ENCODE measurements around the gene APOBEC3C.

The APOBEC3C gene

DNA sequence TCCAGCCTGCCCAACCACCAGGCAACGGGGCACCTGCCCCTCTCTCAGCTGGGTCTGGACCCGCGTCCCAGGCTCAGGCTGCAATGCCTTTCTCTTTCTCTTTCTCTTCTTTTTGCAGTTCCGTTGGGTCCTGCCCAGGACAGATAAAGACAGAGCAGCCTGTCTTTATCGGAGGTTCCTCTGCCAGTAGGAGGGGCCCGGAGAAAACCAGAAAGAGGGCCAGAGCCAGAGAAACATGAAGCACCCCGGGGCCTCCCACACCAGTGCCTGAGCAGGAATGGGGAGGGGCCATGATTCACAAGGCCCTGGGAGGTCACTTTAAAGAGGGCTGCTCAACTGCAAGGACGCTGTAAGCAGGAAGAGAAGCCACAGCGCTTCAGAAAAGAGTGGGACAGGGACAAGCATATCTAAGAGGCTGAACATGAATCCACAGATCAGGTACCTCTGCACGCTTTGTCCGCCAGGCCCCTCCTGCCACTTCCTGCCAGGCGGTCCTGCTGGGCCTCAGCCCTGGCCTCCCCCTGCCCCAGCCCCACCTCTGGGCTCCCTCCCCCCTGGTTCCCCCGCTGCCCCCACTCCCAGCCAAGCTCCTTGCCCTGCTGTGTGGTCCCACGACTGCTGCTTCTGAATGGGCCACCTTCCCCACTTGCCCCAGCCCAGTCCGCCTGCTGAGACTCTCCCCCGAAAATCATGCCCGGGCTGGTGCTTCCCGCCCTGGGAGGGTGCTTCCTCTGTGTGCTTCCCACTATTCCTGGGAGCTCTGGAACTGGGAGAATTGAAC lies at the start of gene APOBEC3C:
Gene APOBEC3C (plus strand): TSS at position 316 of the 781 bp plus-strand sequence. CDS start 106 bp downstream, at position 422.
- Histone ChIP-seq H3K27ac (peak within 1 kb of the TSS; percentile 51), H3K36me3 (no peaks in the 10 kb centered on the region), H3K27me3 (ENCODE audit: insufficient read depth, low read depth, severe bottlenecking) (no peaks in the 10 kb centered on the region), H3K9me3 (ENCODE audit: severe bottlenecking) (no peaks in the 10 kb centered on the region), H3K4me3 (ENCODE audit: low read depth, low read length) (peak within 1 kb of the TSS; percentile 0)
- TF ChIP-seq, protein P1, sequence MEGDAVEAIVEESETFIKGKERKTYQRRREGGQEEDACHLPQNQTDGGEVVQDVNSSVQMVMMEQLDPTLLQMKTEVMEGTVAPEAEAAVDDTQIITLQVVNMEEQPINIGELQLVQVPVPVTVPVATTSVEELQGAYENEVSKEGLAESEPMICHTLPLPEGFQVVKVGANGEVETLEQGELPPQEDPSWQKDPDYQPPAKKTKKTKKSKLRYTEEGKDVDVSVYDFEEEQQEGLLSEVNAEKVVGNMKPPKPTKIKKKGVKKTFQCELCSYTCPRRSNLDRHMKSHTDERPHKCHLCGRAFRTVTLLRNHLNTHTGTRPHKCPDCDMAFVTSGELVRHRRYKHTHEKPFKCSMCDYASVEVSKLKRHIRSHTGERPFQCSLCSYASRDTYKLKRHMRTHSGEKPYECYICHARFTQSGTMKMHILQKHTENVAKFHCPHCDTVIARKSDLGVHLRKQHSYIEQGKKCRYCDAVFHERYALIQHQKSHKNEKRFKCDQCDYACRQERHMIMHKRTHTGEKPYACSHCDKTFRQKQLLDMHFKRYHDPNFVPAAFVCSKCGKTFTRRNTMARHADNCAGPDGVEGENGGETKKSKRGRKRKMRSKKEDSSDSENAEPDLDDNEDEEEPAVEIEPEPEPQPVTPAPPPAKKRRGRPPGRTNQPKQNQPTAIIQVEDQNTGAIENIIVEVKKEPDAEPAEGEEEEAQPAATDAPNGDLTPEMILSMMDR (IDR thresholded peaks at IDR 0.05; ENCODE audit: low read depth, low read length): no peak
- peak; percentile 72 for DNase-seq

DNA sequence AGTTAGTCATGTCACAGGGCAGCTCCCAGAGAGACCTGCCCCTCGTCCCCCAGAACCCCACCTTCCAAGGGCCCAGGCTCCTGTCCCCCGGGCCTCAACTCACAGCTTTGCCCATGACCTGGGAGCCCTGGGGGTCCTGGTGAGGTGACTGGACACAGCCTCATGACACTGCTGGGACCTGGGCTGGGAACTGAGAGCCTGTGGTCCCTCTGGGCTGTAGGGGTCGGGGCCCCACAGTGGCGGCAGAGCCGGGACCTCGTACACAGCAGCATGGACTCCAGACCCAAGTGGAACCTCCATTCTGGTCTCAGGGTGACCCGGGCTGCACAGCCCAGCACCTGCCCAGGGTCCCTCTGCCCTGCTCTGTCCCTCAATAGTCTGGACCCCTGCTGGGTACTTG lies 49.8 kb upstream of the APOBEC3C start:
- Histone ChIP-seq H3K27me3 (ENCODE audit: insufficient read depth, low read depth, severe bottlenecking) (no peaks in the 10 kb centered on the region), H3K27ac (no peak overlapping the region), H3K4me3 (ENCODE audit: low read depth, low read length) (no peak overlapping the region), H3K36me3 (no peaks in the 10 kb centered on the region), H3K9me3 (ENCODE audit: severe bottlenecking) (no peaks in the 10 kb centered on the region)
- TF ChIP-seq, protein P1 (IDR thresholded peaks at IDR 0.05; ENCODE audit: low read depth, low read length): no peak
- no peak for DNase-seq

DNA sequence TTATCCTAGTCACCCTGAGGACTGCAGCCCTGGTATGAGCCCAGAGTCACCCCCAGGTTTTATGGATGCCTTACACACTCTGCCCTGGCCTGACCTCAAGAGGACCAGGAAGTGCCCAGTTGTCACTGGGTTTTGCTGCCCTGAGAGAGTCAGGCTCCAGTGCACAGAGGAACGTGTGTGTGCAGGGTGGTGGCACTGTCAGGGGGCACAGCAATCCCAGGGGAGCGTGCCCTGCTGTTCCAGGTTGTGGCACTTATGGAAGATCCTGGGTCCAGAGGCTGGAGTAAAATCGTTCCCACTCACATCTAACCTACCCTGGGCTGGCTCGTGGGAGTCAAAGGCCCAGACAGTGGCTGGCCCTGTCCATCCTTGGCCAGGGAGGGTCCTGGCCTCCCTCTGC lies 49.1 kb upstream of the APOBEC3C start:
- H3K4me3 ChIP-seq (ENCODE audit: low read depth, low read length): no peak overlapping the region
- no peak overlapping the region for H3K27ac ChIP-seq
- TF ChIP-seq, protein P1 (IDR thresholded peaks at IDR 0.05; ENCODE audit: low read depth, low read length): no peak
- H3K9me3 ChIP-seq (ENCODE audit: severe bottlenecking): no peaks in the 10 kb centered on the region
- no peaks in the 10 kb centered on the region for H3K27me3 ChIP-seq (ENCODE audit: insufficient read depth, low read depth, severe bottlenecking)
- no peaks in the 10 kb centered on the region for H3K36me3 ChIP-seq
- no peak for DNase-seq

DNA sequence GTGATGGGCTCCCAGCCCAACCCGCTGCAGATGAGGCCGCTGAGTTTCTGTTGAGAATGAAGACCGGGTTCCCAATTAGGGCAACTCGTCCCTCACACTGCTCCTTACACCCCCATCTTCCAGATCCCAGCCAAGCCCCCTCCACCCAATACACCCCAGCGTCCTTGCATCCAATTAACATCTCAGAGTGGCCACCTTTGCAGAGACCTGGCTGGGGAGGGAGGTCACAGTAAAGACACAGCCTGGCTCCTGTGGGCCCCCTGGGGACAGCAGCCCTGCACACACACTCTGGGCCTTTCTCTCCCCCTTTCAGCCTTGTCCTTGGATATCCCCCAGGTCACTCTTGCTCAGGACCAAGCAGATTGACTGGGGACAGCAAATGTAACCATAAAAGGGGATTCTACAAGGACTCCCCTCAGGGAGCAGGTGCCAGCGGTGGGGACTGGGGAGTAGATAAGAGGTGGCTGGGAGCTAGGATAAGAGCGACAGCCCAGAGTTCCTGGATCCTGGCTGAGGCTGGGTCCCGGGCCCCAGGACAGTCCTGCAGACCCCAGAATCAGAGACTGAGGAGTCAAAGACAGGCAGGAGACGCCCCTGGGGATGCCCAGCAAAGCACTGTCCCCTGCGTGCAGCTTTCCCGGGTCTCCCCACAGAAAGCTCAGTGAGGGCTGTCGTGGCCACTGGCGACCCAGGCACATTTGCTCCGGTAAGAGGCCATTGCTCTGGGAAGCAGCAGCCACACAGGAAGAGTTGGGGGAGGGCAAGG lies 48.3 kb upstream of the APOBEC3C start:
- Histone ChIP-seq H3K27ac (no peak overlapping the region), H3K27me3 (ENCODE audit: insufficient read depth, low read depth, severe bottlenecking) (no peaks in the 10 kb centered on the region), H3K9me3 (ENCODE audit: severe bottlenecking) (no peaks in the 10 kb centered on the region), H3K36me3 (no peaks in the 10 kb centered on the region), H3K4me3 (ENCODE audit: low read depth, low read length) (no peak overlapping the region)
- TF ChIP-seq, protein P1 (IDR thresholded peaks at IDR 0.05; ENCODE audit: low read depth, low read length): no peak
- DNase-seq: no peak

DNA sequence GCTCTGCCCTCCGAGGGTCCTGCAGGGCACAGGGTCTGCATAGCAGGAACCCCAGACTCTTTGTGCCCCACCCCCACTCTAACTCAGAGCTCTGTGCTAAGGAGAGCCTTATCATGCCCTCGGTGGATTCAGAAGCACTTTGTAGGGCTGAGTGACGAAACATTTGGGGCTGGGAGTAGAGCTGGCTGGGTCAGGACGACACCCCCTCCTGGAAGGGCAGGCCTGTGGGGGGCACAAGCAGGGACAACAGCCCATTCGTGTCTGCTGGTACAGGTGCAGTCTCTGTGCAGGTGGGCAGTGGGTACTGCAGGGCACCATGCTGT lies 47.7 kb upstream of the APOBEC3C start:
- Histone ChIP-seq H3K27me3 (ENCODE audit: insufficient read depth, low read depth, severe bottlenecking) (no peaks in the 10 kb centered on the region), H3K36me3 (no peaks in the 10 kb centered on the region), H3K9me3 (ENCODE audit: severe bottlenecking) (no peaks in the 10 kb centered on the region), H3K4me3 (ENCODE audit: low read depth, low read length) (no peak overlapping the region), H3K27ac (no peak overlapping the region)
- DNase-seq: no peak
- TF ChIP-seq, protein P1 (IDR thresholded peaks at IDR 0.05; ENCODE audit: low read depth, low read length): no peak

Measured in WERI-Rb-1 (cell line).